GM18951 (cell line): Measurements from ENCODE around the gene SAYSD1.

ENCODE experiments used
- POLR2A ChIP-seq: IDR thresholded peaks from 4 replicates; pipeline ENCODE4 v1.6.1; 2011; ENCODE audit warnings: mild to moderate bottlenecking; ENCODE audit not compliant: insufficient read length, insufficient read depth; ENCODE audit errors: extremely low read depth
- in situ Hi-C: fragments of 300-500 bp; cut with MboI; formaldehyde crosslinking; loops from one replicate; pipeline ENCODE4 v1.12.0; 2022; ENCODE audit warnings: low sequenced_read_pairs, mixed read lengths, inconsistent platforms; ENCODE audit not compliant: unreplicated experiment

SAYSD1 gene

GRCh38 chr6:39100358-39100757, 14.6 kb downstream of the SAYSD1 start:
- in situ Hi-C loops, result no loop called here
- TF ChIP-seq POLR2A, result no peak

DNA sequence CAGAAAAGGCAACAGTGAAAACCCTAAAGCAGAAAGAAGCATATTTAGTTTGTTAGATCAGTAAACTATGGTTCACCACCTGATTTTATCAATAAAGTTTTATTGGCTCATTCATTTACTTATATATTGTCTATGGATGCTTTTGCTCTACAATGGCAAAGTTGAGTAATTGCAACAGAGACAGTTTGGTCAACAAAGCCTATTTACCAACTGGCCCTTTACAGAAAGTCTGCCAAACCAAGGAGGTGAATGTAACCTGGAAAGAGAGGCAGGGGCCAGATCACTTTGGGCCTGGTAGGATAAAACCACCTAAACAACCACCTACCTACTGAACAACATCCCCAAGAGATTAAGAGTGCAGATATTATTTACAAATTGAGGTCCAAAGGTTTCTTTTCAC, 19.4 kb downstream of the SAYSD1 start:
- in situ Hi-C loops, result no loop called here
- TF ChIP-seq POLR2A, result no peak

- TF ChIP-seq POLR2A, result no peak
- in situ Hi-C loops, result no loop called here
Measured at GRCh38 chr6:39093149-39093708, 21.8 kb downstream of the SAYSD1 start.

- in situ Hi-C loops, result no loop called here
- TF ChIP-seq POLR2A, result no peak
Measured at GRCh38 chr6:39092124-39092523, 22.9 kb downstream of the SAYSD1 start.

GRCh38 chr6:39091220-39091619, 23.8 kb downstream of the SAYSD1 start:
- in situ Hi-C loops, result no loop called here
- TF ChIP-seq POLR2A, result no peak

DNA sequence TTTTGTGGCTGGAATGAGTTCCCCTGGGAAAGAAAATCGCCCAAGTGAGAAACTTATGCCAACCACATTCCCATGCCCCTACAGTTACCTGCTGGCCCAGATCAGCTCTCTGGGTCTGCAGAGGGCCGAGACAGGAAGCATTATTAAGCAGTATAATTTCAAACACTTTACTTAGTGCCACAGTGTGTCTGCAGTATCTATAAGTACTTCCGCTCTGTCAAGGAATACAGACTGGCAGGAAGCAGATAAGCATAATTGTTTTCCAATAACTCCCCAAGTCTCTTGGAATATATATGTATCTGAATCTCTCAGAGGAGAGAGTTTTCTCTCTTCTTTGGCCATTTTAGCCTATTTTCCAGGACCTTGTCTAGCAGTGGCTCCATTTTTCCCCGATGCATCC, 24.9 kb downstream of the SAYSD1 start:
- no peak for TF ChIP-seq POLR2A
- in situ Hi-C loops, result no loop called here

DNA sequence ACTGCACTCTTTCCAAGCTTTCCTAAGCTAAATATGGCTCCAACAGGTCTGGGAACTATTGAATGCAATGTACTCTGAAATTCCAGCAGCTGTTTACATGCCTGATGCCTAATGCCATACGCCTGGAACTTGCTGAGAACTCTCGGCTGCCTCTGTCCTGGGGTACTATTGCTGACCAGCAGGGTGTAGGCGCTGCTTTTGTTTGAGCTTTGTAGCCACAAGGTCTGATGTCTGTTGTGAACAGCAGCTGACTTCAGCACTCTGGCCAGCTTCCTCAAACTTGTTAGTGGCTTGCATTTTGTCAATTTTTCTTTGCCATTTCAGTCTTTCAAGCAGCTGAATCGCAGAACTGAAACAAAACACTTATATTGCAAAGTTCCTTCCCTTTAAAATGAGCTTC, 26.7 kb downstream of the SAYSD1 start:
- TF ChIP-seq POLR2A, result no peak
- in situ Hi-C loops, result no loop called here

- no peak for TF ChIP-seq POLR2A
- in situ Hi-C loops, result no loop called here
Measured at GRCh38 chr6:39087197-39087596, 27.8 kb downstream of the SAYSD1 start.

DNA sequence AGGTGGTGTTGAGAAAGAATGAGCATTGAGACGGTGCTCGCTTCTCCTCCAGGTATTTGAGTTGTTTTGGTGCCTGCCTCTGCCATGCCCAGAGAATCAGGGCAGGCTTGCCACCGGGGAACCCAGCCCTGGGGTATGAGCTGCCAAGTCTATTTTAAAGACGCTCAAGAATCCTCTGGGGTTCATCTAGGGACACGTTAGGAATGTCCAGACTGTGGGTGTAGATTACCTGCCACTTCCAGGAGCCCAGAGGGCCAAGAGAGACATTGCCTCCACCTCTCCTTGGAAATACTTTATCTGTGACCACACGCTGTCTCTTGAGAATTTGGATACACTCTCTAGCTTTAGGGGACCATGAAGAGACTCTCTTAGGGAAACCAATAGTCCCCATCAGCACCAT, 28.3 kb downstream of the SAYSD1 start:
- in situ Hi-C loops, result no loop called here
- TF ChIP-seq POLR2A, result no peak

DNA sequence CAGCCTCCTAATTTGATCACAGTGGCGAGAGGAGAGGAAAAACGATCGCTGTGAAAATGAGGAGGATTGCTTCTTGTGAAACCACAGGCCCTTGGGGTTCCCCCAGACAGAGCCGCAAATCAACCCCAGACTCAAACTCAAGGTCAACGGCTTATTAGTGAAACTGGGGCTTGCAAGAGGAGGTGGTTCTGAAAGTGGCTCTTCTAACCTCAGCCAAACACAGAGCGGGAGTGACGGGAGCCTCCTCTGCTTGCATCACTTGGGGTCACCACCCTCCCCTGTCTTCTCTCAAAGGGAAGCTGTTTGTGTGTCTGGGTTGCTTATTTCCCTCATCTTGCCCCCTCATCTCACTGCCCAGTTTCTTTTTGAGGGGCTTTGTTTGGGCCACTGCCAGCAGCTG, 28.7 kb downstream of the SAYSD1 start:
- no peak for TF ChIP-seq POLR2A
- in situ Hi-C loops, result no loop called here

DNA sequence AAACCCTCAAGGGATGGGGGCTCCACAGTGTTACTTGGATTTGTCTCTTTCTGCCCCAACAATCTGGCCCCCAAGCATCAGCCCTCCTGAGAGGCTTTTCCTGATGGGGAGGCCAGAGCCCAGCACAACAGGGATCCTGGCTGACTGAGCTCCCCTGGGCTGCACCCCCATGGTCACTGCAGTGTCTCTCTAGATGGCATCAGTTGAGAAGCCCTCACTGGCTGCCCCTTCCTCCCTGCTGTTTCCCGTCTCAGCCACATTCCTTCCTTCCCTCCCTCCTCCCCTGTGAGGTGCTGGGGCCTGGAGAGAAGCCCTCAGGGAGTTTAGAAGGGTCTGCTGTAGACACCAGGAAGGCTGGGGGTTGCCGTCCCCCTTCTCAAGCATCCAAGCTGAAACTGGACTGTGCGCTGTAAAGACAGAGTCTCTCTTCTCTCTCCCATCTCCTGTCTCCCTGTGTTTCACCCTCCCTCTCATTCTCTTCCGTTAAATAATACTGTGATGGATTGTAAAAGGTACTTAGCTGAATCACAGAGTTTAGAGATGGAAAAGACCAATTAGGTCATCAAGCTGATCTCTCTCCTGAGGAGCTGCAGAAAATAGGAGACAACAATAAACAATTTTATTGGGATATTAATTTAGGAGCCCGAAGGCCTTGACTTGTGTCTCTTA, 29.7 kb downstream of the SAYSD1 start:
- no peak for TF ChIP-seq POLR2A
- in situ Hi-C loops, result no loop called here

- in situ Hi-C loops, result no loop called here
- TF ChIP-seq POLR2A, result no peak
Measured at GRCh38 chr6:39084506-39084905, 30.5 kb downstream of the SAYSD1 start.

- in situ Hi-C loops, result no loop called here
- no peak for TF ChIP-seq POLR2A
Measured at GRCh38 chr6:39083231-39083634, 31.8 kb downstream of the SAYSD1 start.

DNA sequence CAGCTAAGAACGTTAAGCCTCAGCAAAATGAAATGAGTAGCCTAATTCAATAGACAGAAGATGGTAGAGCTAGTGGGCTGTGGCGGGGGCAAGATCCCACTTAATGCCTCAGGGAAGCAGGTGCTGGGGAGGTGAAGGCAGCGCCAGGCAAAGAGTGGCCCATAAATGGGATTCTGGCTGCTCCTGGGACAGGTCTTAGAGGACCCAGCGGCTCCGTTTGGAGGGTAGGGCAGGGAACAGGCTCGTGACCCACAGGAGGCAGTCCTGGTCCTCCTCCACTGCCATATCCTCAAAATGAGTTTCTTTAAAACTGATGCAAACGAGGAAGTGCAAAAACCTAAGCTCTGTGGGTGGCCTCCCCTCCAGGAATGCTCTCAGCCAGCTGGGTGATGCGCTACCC, 32.7 kb downstream of the SAYSD1 start:
- no peak for TF ChIP-seq POLR2A
- in situ Hi-C loops, result no loop called here
